ENCODE measurements around the gene WAC. TPM values are rescaled to one million over a fixed set of nuclear protein-coding genes. Genes with fewer than 3 reads are reported as not detected.

WAC gene
- polyA plus RNA-seq, 4 donors: 33.5 to 102 (median 36.7) TPM

Other genes starting within 250 kb of the WAC start
- 10 to 100 TPM in 1 of 4 donors, 1 to 10 TPM in 3; 4.3 to 14.6 (median 5.9) TPM for gene MPP7, start 230.1 kb upstream of the WAC start, polyA plus RNA-seq
- gene BAMBI, start 144.4 kb downstream of the WAC start, polyA plus RNA-seq: 10 to 100 TPM in 1 of 4 donors, 1 to 10 TPM in 2, not detected in 1; 1.1 to 46.5 (median 1.3) TPM

All from small intestine (tissue), 4 donors.